NCI-H2227 treated with DMSO at 0.1 percent for 48 hours (cell line): ENCODE measurements around the gene NBPF1.
A peak's percentile ranks its signal among the peaks of the same experiment; 100 is the strongest.
"Not testable (repeated sequence)": the region's sequence is repeated elsewhere in the genome, so short reads cannot be mapped to it uniquely, and the experiment has no call there.

Experiments
- DNase-seq: peaks from one replicate; lab custom pipeline; 2025; lab: John Stamatoyannopoulos, UW

NBPF1 gene

GRCh38 chr1:16545682-16546095 lies 67.7 kb downstream of the NBPF1 start:
- DNase-seq, result peak; percentile 75

- DNase-seq, result not testable (repeated sequence)
Measured at GRCh38 chr1:16540421-16540893, 72.9 kb downstream of the NBPF1 start.

- DNase-seq, result not testable (repeated sequence)
Measured at GRCh38 chr1:16537528-16537927, 75.8 kb downstream of the NBPF1 start.

- not testable (repeated sequence) for DNase-seq
Measured at GRCh38 chr1:16536796-16537195, 76.6 kb downstream of the NBPF1 start.

GRCh38 chr1:16535898-16536297 lies 77.5 kb downstream of the NBPF1 start:
- not testable (repeated sequence) for DNase-seq

GRCh38 chr1:16535487-16535886 lies 77.9 kb downstream of the NBPF1 start:
- DNase-seq, result not testable (repeated sequence)

GRCh38 chr1:16534829-16535456 lies 78.4 kb downstream of the NBPF1 start:
- DNase-seq, result not testable (repeated sequence)

- DNase-seq, result not testable (repeated sequence)
Measured at GRCh38 chr1:16534239-16534828, 79.0 kb downstream of the NBPF1 start.

- not testable (repeated sequence) for DNase-seq
Measured at GRCh38 chr1:16532235-16532991, 81.0 kb downstream of the NBPF1 start.

GRCh38 chr1:16528338-16528737 lies 85.0 kb downstream of the NBPF1 start:
- DNase-seq, result not testable (repeated sequence)

- DNase-seq, result not testable (repeated sequence)
Measured at GRCh38 chr1:16525769-16526168, 87.6 kb downstream of the NBPF1 start.

- not testable (repeated sequence) for DNase-seq
Measured at GRCh38 chr1:16521679-16522078, 91.7 kb downstream of the NBPF1 start.

- no peak for DNase-seq
Measured at GRCh38 chr1:16521288-16521583, 92.1 kb downstream of the NBPF1 start.

GRCh38 chr1:16520435-16521287 lies 92.7 kb downstream of the NBPF1 start:
- not testable (repeated sequence) for DNase-seq

GRCh38 chr1:16519255-16519951 lies 94.0 kb downstream of the NBPF1 start:
- DNase-seq, result not testable (repeated sequence)

GRCh38 chr1:16518913-16519254 lies 94.5 kb downstream of the NBPF1 start:
- not testable (repeated sequence) for DNase-seq

- DNase-seq, result not testable (repeated sequence)
Measured at GRCh38 chr1:16516694-16517410, 96.5 kb downstream of the NBPF1 start.

- peak; percentile 86 for DNase-seq
Measured at GRCh38 chr1:16514107-16515055, 99.0 kb downstream of the NBPF1 start, which contains the start of gene RNU1-1. Gene RNU1-1 (minus strand): TSS chr1:16514285.

- peak; percentile 86 for DNase-seq
Measured at GRCh38 chr1:16513412-16514106, 99.8 kb downstream of the NBPF1 start.
